ENCODE measurements around the gene PDE4D. TPM values are rescaled to one million over a fixed set of nuclear protein-coding genes. Genes with fewer than 3 reads are reported as not detected.

The PDE4D gene
- total RNA-seq, 1 donor from 2014 or later, result 13.2 TPM

DNA sequence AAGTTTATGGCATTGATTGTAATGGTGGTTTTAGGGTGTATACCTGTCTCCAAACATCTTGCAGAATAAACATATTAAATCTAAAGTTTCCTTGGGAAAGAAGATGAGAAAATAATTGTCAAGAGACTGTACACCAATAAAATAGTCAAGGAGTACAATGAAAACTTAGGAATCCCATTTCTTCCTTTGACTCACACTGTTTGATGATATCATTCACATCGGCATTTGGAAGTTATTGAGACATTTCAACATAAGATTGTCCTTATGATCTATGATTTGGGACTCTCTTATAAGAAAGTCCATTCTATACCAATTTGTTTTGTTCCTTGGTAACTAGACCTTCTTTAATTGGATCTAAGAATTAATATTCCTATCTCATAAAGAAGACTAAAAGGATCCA lies 828.0 kb downstream of the PDE4D start:
- TF ChIP-seq, protein P1, sequence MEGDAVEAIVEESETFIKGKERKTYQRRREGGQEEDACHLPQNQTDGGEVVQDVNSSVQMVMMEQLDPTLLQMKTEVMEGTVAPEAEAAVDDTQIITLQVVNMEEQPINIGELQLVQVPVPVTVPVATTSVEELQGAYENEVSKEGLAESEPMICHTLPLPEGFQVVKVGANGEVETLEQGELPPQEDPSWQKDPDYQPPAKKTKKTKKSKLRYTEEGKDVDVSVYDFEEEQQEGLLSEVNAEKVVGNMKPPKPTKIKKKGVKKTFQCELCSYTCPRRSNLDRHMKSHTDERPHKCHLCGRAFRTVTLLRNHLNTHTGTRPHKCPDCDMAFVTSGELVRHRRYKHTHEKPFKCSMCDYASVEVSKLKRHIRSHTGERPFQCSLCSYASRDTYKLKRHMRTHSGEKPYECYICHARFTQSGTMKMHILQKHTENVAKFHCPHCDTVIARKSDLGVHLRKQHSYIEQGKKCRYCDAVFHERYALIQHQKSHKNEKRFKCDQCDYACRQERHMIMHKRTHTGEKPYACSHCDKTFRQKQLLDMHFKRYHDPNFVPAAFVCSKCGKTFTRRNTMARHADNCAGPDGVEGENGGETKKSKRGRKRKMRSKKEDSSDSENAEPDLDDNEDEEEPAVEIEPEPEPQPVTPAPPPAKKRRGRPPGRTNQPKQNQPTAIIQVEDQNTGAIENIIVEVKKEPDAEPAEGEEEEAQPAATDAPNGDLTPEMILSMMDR (IDR thresholded peaks at IDR 0.05; ENCODE audit: partially characterized antibody, unreplicated experiment), result no peak
- Mint-ChIP-seq H3K9me3 (ENCODE audit: unreplicated experiment) (no peaks in the 10 kb centered on the region), H3K4me1 (ENCODE audit: low read depth, unreplicated experiment) (peaks cover 3% of the 10 kb centered on the region), H3K4me3 (ENCODE audit: unreplicated experiment) (no peak overlapping the region), H3K27me3 (ENCODE audit: unreplicated experiment) (no peaks in the 10 kb centered on the region), H3K27ac (ENCODE audit: unreplicated experiment) (no peak overlapping the region), H3K36me3 (ENCODE audit: unreplicated experiment) (no peaks in the 10 kb centered on the region)
- DNase-seq, result no peak

DNA sequence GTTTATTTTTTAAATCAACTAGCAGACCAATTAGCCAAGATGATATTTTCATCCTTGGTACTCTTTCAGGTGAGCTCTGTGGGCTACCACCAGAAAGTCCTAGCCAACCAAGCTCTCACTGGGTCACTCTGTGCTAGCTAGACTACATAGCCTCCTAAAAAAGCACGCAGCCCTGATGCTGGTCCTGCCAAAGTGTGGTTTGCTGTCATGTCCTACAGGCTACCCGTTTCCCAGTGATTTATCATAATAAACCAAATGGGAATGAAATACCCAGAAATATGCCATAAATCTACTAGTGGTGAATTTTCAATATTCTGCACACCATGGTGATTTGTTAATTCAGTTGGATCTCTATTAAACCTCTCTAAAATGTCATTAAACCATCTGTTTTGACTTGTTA lies 829.2 kb downstream of the PDE4D start:
- H3K36me3 Mint-ChIP-seq (ENCODE audit: unreplicated experiment), result no peaks in the 10 kb centered on the region
- H3K9me3 Mint-ChIP-seq (ENCODE audit: unreplicated experiment), result no peaks in the 10 kb centered on the region
- H3K4me1 Mint-ChIP-seq (ENCODE audit: low read depth, unreplicated experiment), result peaks cover under 1% of the 10 kb centered on the region
- no peak overlapping the region for H3K27ac Mint-ChIP-seq (ENCODE audit: unreplicated experiment)
- TF ChIP-seq, protein P1 (IDR thresholded peaks at IDR 0.05; ENCODE audit: partially characterized antibody, unreplicated experiment), result no peak
- H3K4me3 Mint-ChIP-seq (ENCODE audit: unreplicated experiment), result no peak overlapping the region
- no peaks in the 10 kb centered on the region for H3K27me3 Mint-ChIP-seq (ENCODE audit: unreplicated experiment)
- no peak for DNase-seq

DNA sequence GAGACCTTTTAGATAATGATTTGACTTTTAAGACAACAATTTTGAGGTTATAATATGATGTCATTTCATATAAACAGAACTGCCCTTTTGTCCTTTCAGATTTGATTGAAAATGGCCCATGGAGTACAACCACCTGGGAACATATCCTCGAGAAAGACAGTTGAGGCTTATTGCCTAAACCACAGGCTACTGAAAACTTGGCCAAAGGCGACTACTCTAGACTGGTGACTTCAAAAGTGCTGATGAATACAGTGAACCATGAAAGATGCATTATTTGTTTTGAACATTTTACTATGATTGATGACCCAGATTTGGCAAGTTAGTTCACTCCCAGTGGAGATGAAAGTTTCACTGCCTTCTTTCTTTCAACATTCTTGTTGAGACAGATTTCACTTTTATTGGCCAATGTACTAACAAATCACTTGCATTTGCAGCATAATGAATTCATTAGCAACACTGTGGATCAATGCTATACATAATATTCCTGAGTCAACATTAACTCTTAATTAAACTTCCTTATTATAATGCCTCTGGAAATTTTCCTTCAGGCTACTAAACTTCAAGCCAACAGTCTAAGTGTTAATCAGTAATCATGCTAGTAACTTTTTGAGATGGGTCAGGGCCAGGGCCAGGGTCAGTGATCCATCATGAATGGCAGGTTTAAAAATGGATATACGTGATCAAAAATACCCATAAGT lies 830.4 kb downstream of the PDE4D start:
- H3K27me3 Mint-ChIP-seq (ENCODE audit: unreplicated experiment), result no peaks in the 10 kb centered on the region
- H3K4me1 Mint-ChIP-seq (ENCODE audit: low read depth, unreplicated experiment), result no peaks in the 10 kb centered on the region
- H3K36me3 Mint-ChIP-seq (ENCODE audit: unreplicated experiment), result no peaks in the 10 kb centered on the region
- H3K27ac Mint-ChIP-seq (ENCODE audit: unreplicated experiment), result no peak overlapping the region
- no peak for DNase-seq
- no peak overlapping the region for H3K4me3 Mint-ChIP-seq (ENCODE audit: unreplicated experiment)
- TF ChIP-seq, protein P1 (IDR thresholded peaks at IDR 0.05; ENCODE audit: partially characterized antibody, unreplicated experiment), result no peak
- no peaks in the 10 kb centered on the region for H3K9me3 Mint-ChIP-seq (ENCODE audit: unreplicated experiment)

DNA sequence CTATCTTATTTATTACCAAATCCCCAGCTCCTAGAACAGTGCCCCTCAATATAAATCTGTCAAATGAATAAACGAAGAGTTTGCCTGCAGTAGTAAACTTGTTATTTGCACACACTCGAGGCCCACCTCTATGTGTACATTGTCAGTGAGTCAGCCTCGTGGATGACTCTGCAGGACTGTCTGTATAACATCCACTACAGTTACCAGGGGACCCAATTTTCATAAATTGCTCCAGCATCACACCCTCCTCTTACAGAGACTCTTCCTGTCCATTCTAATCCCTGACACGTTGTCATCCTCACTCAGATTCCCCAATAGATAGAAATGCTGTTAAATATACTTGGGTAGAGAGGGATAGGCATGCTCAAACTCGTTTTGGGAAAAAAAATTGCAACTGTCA lies 832.1 kb downstream of the PDE4D start:
- H3K4me1 Mint-ChIP-seq (ENCODE audit: low read depth, unreplicated experiment), result no peaks in the 10 kb centered on the region
- H3K9me3 Mint-ChIP-seq (ENCODE audit: unreplicated experiment), result no peaks in the 10 kb centered on the region
- H3K36me3 Mint-ChIP-seq (ENCODE audit: unreplicated experiment), result no peaks in the 10 kb centered on the region
- H3K27ac Mint-ChIP-seq (ENCODE audit: unreplicated experiment), result no peak overlapping the region
- DNase-seq, result no peak
- no peak overlapping the region for H3K4me3 Mint-ChIP-seq (ENCODE audit: unreplicated experiment)
- no peaks in the 10 kb centered on the region for H3K27me3 Mint-ChIP-seq (ENCODE audit: unreplicated experiment)
- TF ChIP-seq, protein P1 (IDR thresholded peaks at IDR 0.05; ENCODE audit: partially characterized antibody, unreplicated experiment), result no peak

DNA sequence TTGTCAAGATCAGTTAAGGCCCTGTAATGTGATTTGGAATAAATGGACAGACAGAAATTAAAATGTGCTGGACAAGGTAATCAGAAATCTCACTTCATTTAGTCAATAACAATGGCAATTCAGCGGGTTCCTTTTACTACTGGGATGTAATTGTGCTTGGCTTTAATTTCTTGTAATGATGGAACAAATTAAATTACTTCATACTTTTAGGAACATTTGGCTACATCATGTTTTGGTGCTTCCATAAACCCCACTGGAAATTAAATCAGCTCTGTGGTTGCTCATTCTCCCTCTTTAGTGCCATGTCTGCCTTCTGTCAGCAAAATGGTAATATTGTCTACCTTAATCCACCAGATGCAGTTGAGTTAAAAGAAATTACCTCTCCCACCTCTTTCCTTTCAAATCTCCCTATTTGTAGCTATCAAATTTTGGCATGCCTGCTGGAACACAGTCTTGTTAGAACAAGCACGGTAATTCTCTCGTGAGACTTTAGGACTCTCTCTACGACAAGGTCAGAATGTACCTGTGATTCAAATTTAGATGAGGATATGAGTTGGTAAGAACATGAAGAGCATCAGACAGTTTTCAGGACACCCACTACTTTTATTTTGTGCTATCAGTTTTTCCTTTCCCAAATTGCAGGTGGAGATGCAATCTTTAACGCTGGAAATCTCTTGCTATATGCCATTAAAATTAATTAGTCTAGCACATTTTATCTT lies 834.4 kb downstream of the PDE4D start:
- Mint-ChIP-seq H3K4me1 (ENCODE audit: low read depth, unreplicated experiment) (no peaks in the 10 kb centered on the region), H3K27me3 (ENCODE audit: unreplicated experiment) (no peaks in the 10 kb centered on the region), H3K9me3 (ENCODE audit: unreplicated experiment) (no peaks in the 10 kb centered on the region), H3K4me3 (ENCODE audit: unreplicated experiment) (no peak overlapping the region), H3K27ac (ENCODE audit: unreplicated experiment) (no peak overlapping the region), H3K36me3 (ENCODE audit: unreplicated experiment) (no peaks in the 10 kb centered on the region)
- TF ChIP-seq, protein P1 (IDR thresholded peaks at IDR 0.05; ENCODE audit: partially characterized antibody, unreplicated experiment), result no peak
- no peak for DNase-seq
